K562 (cell line): Measurements from ENCODE around the gene WDR72. TPM values are rescaled to one million over a fixed set of nuclear protein-coding genes. Genes with fewer than 3 reads are reported as not detected.
"Not testable (repeated sequence)": the region's sequence is repeated elsewhere in the genome, so short reads cannot be mapped to it uniquely, and the experiment has no call there.

Experiments
- ATAC-seq: fragments of 200-7000 bp; cut with Tn5 transposase; 3 replicates; pipeline ENCODE4 v1.9.1; 2020; ENCODE audit warnings: moderate library complexity
- BruUV-seq: library from RNA; stranded (reverse); fragments of 400-500 nt; replicated peaks from 2 replicates; lab custom pipeline; 2021; lab: Mats Ljungman, UMichigan
- CTCF ChIA-PET: fragments of 300-600 bp; formaldehyde crosslinking; extraction: SDS; loops from one replicate; lab custom pipeline; 2021; ENCODE audit warnings: low intra/inter-chr PET ratio; lab: Yijun Ruan, JAX
- POLR2A ChIA-PET: fragments of 300-600, 350-650 bp; sonication (Branson Sonifier 250); formaldehyde crosslinking; extraction: SDS; loops from one replicate; lab custom pipeline; 2021; ENCODE audit warnings: antibody characterized with exemption, inconsistent platforms; lab: Yijun Ruan, JAX
- DNase-seq, 4 experiments: peaks; one replicate each; pipeline versions ENCODE4 v3.0.0 to v3.0.0-alpha.2; 2011 to 2018; ENCODE audit warnings: low spot score in 3 of 4, mixed read lengths in 3 of 4; ENCODE audit errors: extremely low read depth in 1 of 4
- FAIRE-seq: peaks from 2 replicates; lab custom pipeline; 2011; peaks lifted over from hg19 to GRCh38; lab: Jason Lieb, UNC
- H2AFZ ChIP-seq: 2 replicates; pipeline ENCODE4 v1.6.0; 2011; ENCODE audit warnings: low read depth, low read length, control low read depth, inconsistent platforms
- H3K27ac ChIP-seq: fragments of 200-600 bp; 3 replicates; pipeline ENCODE4 v1.8.0; 2011; ENCODE audit warnings: low read depth, mild to moderate bottlenecking, control low read depth, inconsistent platforms, low read length, moderate library complexity, mixed read lengths; ENCODE audit errors: extremely low read depth
- H3K27me3 ChIP-seq, 2 experiments: fragments of 300-600 bp in 1 of 2; 2 replicates in 1 of 2; 3 replicates in 1 of 2; pipeline versions ENCODE4 v1.6.0 to v1.8.0; 2011; ENCODE audit warnings: inconsistent platforms in 2 of 2, low read length in 2 of 2, mild to moderate bottlenecking in 1 of 2, mixed read lengths in 1 of 2, moderate library complexity in 1 of 2; ENCODE audit not compliant: control insufficient read depth in 2 of 2, insufficient read depth in 2 of 2
- H3K36me3 ChIP-seq: fragments of 300-600 bp; 3 replicates; pipeline ENCODE4 v1.8.0; 2011; ENCODE audit warnings: mild to moderate bottlenecking, low read length, inconsistent platforms; ENCODE audit not compliant: control insufficient read depth, insufficient read depth
- H3K4me1 ChIP-seq, 2 experiments: fragments of 200-600 bp in 1 of 2; replicated peaks in 1 of 2; 2 replicates in 1 of 2; 3 replicates in 1 of 2; pipeline versions ENCODE4 v1.5.1 to v1.8.0; 2011; ENCODE audit warnings: inconsistent platforms in 2 of 2, low read length in 2 of 2, mild to moderate bottlenecking in 1 of 2, mixed read lengths in 1 of 2, moderate library complexity in 1 of 2; ENCODE audit not compliant: control insufficient read depth in 2 of 2, insufficient read depth in 2 of 2
- H3K4me2 ChIP-seq: 2 replicates; pipeline ENCODE4 v1.6.1; 2011; ENCODE audit warnings: low read length, control low read depth, inconsistent platforms, mixed read lengths; ENCODE audit not compliant: insufficient read depth
- H3K4me3 ChIP-seq: fragments of 200-600 bp; sonication (generic), shearing (Covaris generic); 2 replicates; pipeline ENCODE4 v1.5.1; 2016; ENCODE audit warnings: control low read depth, inconsistent platforms
- H3K79me2 ChIP-seq: fragments of 200-600 bp; 3 replicates; pipeline ENCODE4 v1.8.0; 2011; ENCODE audit warnings: low read length, inconsistent platforms; ENCODE audit not compliant: control insufficient read depth, insufficient read depth
- H3K9ac ChIP-seq, 2 experiments: 2 replicates each; pipeline versions ENCODE4 v1.6.0 to v1.6.1; 2011; ENCODE audit warnings: low read depth in 2 of 2, low read length in 2 of 2, control low read depth in 1 of 2, inconsistent platforms in 1 of 2, mild to moderate bottlenecking in 1 of 2, mixed read lengths in 1 of 2; ENCODE audit not compliant: insufficient read depth in 1 of 2
- H3K9me1 ChIP-seq: one replicate; pipeline ENCODE4 v1.6.0; 2011; ENCODE audit warnings: inconsistent platforms, mild to moderate bottlenecking, low read length, moderate library complexity; ENCODE audit not compliant: control insufficient read depth, insufficient read depth
- H3K9me3 ChIP-seq: replicated peaks from 2 replicates; pipeline ENCODE4 v1.5.1; 2011; ENCODE audit warnings: low read depth, low read length, inconsistent platforms; ENCODE audit not compliant: control insufficient read depth, insufficient read depth
- H4K20me1 ChIP-seq: replicated peaks from 2 replicates; pipeline ENCODE4 v1.6.1; 2011; ENCODE audit warnings: low read length, inconsistent platforms, mixed read lengths; ENCODE audit not compliant: control insufficient read depth, insufficient read depth
- ATF3 ChIP-seq, 2 experiments: fragments of 450-650 bp in 1 of 2; sonication (generic) in 1 of 2; formaldehyde crosslinking in 1 of 2; IDR thresholded peaks in 1 of 2; conservative IDR thresholded peaks in 1 of 2; 2 replicates each; pipeline versions ENCODE4 v1.6.1 to v1.8.1; 2016 to 2023; ENCODE audit warnings: mild to moderate bottlenecking in 2 of 2, moderate library complexity in 2 of 2, inconsistent platforms in 1 of 2, missing genetic modification reagents in 1 of 2
- FOXO4 ChIP-seq: fragments of 450-650 bp; formaldehyde crosslinking; IDR thresholded peaks from 2 replicates; pipeline ENCODE4 v1.4.0; 2020; ENCODE audit warnings: mild to moderate bottlenecking, moderate library complexity
- HNRNPH1 ChIP-seq: fragments of 200-400 bp; formaldehyde crosslinking; optimal IDR thresholded peaks from 2 replicates; pipeline ENCODE3; 2017; ENCODE audit warnings: low read depth, mild to moderate bottlenecking, low read length, moderate library complexity
- HNRNPLL ChIP-seq: fragments of 200-400 bp; formaldehyde crosslinking; IDR thresholded peaks from 2 replicates; pipeline ENCODE4 v1.6.1; 2017; ENCODE audit warnings: low read length, low read depth, mild to moderate bottlenecking; ENCODE audit not compliant: poor library complexity, severe bottlenecking
- NR2C2 ChIP-seq, 2 experiments: fragments of 200-800 bp in 1 of 2; sonication (Bioruptor generic) in 1 of 2; sonication (generic) in 1 of 2; formaldehyde crosslinking in 1 of 2; IDR thresholded peaks; 2 replicates each; pipeline versions ENCODE4 v1.6.1 to v1.8.0; 2016 to 2022; ENCODE audit warnings: mild to moderate bottlenecking in 1 of 2, missing compliant biosample characterization in 1 of 2, missing genetic modification characterization in 1 of 2, missing genetic modification reagents in 1 of 2
- SMAD4 ChIP-seq: fragments of 250-450 bp; sonication (Bioruptor Pico); conservative IDR thresholded peaks from 2 replicates; pipeline ENCODE4 v1.8.0; 2021; ENCODE audit warnings: inconsistent platforms, mild to moderate bottlenecking, moderate library complexity
- TAF7 ChIP-seq: fragments of 450-650 bp; IDR thresholded peaks from 2 replicates; pipeline ENCODE4 v1.6.1; 2016; ENCODE audit warnings: missing genetic modification characterization, missing compliant biosample characterization
- ZKSCAN3 ChIP-seq: fragments of 250-450 bp; sonication (Bioruptor Pico); IDR thresholded peaks from 2 replicates; pipeline ENCODE4 v1.4.0; 2020
- WGBS: fragments of 100-300 bp; shearing (Covaris generic); methylation state at CpG from one replicate; pipeline ENCODE4 v1.1.6; 2016; ENCODE audit warnings: low coverage, mixed read lengths; ENCODE audit not compliant: insufficient coverage; ENCODE audit errors: missing lambda C conversion rate; 5-methylcytosine and 5-hydroxymethylcytosine counted together
- in situ Hi-C: fragments of 300-500 bp; cut with MboI; formaldehyde crosslinking; loops from 4 replicates; pipeline ENCODE4 v1.15.0; 2018; ENCODE audit warnings: inconsistent platforms, mixed read lengths
- intact Hi-C: fragments of 100-400 bp; cut with micrococcal nuclease; formaldehyde crosslinking; loops from 2 replicates; pipeline ENCODE4 v1.14.2; 2022
- polyA plus RNA-seq, 8 experiments: library from polyadenylated mRNA; depleted of rRNA in 4 of 8; stranded (reverse) in 5 of 8; unstranded in 3 of 8; fragments of >200 nt; fragmentation: Nextera tagmentation in 2 of 8; fragmentation: Illumina TruSeq in 1 of 8; extraction: Ambion mirVana in 2 of 8; extraction: Trizol in 1 of 8; gene quantifications; 2 replicates each; pipeline versions ENCODE4 v1.2.1 to v1.2.3, GENCODE V29; 2011 to 2014; ENCODE audit warnings: inconsistent platforms in 1 of 8, missing spikeins in 1 of 8
- total RNA-seq, 7 experiments: library from RNA; depleted of rRNA in 6 of 7; stranded (reverse); fragments of >200 nt in 6 of 7; fragmentation: Illumina TruSeq in 2 of 7; extraction: Trizol in 2 of 7; gene quantifications; 2 replicates each; pipeline versions ENCODE4 v1.2.1 to v1.2.3, GENCODE V29; 2011 to 2021; ENCODE audit warnings: low replicate concordance in 1 of 7

Gene WDR72
- total and polyA plus RNA-seq, 9 of the 15 experiments (the other 6 are each of a cell fraction or from before 2014, with no cell fraction given) = 0.01 TPM; not detected in 8

- Histone ChIP-seq H4K20me1 (no peaks in the 10 kb centered on the region), H3K9ac (no peak overlapping the region), H3K27me3 (no peaks in the 10 kb centered on the region), H3K9me3 (no peaks in the 10 kb centered on the region; the same call in 1 of the 2 replicates), H3K4me2 (no peak overlapping the region), H3K36me3 (no peaks in the 10 kb centered on the region), H3K4me1 (no peaks in the 10 kb centered on the region), H2AFZ (no peak overlapping the region), H3K9me1 (no peaks in the 10 kb centered on the region), H3K27ac (no peak overlapping the region), H3K4me3 (no peak overlapping the region), H3K79me2 (no peaks in the 10 kb centered on the region)
- in situ Hi-C loops = no loop called here
- intact Hi-C loops = no loop called here
- ChIA-PET POLR2A (no interaction called here), CTCF (no interaction called here)
- FAIRE-seq (no peak), DNase-seq (no peak), ATAC-seq (no peak)
- no TSS peak for BruUV-seq
- TF ChIP-seq SMAD4 (CRISPR knock-in tag) (no peak), ATF3 (IDR thresholded peaks at IDR 0.05) (no peak), ATF3 (CRISPR knock-in tag; conservative IDR thresholded peaks at IDR 0.05) (no peak), FOXO4 (CRISPR knock-in tag) (no peak), HNRNPLL (no peak), TAF7 (tag) (no peak), HNRNPH1 (no peak), ZKSCAN3 (CRISPR knock-in tag) (no peak), NR2C2 (CRISPR knock-in tag; IDR thresholded peaks at IDR 0.05) (no peak), NR2C2 (tag; IDR thresholded peaks at IDR 0.05) (no peak)
- 0% methylated on average over 7 of the region's 7 CpGs for WGBS
These were observed 65.6 kb downstream of the WDR72 start for GRCh38 chr15:53693729-53694475.

GRCh38 chr15:53684162-53684561, 75.3 kb downstream of the WDR72 start:
- ATAC-seq, H3K9me3 ChIP-seq, H3K27ac ChIP-seq, H3K27me3 ChIP-seq, POLR2A ChIA-PET, DNase-seq, H3K79me2 ChIP-seq, H3K4me1 ChIP-seq, H3K4me3 ChIP-seq, H4K20me1 ChIP-seq, BruUV-seq, intact Hi-C loops, CTCF ChIA-PET, H3K9ac ChIP-seq, H3K9me1 ChIP-seq, H3K36me3 ChIP-seq, H2AFZ ChIP-seq, in situ Hi-C loops, FAIRE-seq, H3K4me2 ChIP-seq: not testable (repeated sequence)
- WGBS = 3% methylated on average over 7 of the region's 23 CpGs
